Measurements from ENCODE around the gene FBN1.

The FBN1 gene

GRCh38 chr15:48514103-48514816, 131.2 kb downstream of the FBN1 start:
- no peak for DNase-seq (ENCODE audit: low read depth)

GRCh38 chr15:48510976-48511375, 134.5 kb downstream of the FBN1 start:
- no peak for DNase-seq (ENCODE audit: low read depth)

GRCh38 chr15:48507416-48508065, 138.0 kb downstream of the FBN1 start:
- DNase-seq (ENCODE audit: low read depth) = no peak

DNA sequence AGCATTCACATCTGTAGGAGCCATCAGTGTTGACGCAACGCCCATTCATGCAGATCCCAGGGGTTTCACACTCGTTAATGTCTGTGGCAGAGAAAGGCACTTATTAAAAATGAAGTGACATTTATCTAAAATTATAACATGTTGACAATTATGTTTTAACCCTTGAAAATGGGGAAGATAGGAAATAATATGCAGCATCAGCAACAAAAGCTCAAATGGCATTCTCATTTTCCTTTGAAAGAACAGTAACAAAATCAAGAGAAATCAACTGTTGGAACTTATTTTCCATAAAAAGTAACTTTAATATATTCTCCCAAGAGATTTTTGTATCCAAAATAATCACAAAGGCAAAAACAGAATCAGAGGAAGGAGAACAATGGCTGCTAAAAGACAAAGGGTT, 140.4 kb downstream of the FBN1 start:
- no peak for DNase-seq (ENCODE audit: low read depth)

- DNase-seq (ENCODE audit: low read depth) = no peak
Observed at GRCh38 chr15:48501208-48501607, 144.3 kb downstream of the FBN1 start.

DNA sequence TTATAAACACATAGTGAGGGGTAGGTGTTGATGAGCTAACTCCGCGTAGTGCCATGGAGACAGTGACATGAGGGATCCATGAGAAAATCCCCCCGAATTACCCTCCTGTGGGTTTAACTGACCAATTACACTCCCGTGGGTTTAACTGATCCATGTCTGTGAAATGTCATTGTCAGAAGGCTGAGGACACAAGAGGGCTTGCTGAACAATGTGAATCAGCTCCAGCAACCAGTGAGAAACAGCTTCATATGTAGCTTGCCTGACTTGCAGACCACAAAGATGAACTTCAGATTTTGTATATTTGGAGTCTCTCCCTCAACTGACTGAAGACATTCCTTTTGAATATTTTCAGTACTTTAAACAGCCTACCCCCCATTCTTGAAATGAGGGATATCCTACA, 144.9 kb downstream of the FBN1 start:
- no peak for DNase-seq (ENCODE audit: low read depth)

- DNase-seq (ENCODE audit: low read depth) = no peak
Observed at GRCh38 chr15:48499978-48500377, 145.5 kb downstream of the FBN1 start.

DNA sequence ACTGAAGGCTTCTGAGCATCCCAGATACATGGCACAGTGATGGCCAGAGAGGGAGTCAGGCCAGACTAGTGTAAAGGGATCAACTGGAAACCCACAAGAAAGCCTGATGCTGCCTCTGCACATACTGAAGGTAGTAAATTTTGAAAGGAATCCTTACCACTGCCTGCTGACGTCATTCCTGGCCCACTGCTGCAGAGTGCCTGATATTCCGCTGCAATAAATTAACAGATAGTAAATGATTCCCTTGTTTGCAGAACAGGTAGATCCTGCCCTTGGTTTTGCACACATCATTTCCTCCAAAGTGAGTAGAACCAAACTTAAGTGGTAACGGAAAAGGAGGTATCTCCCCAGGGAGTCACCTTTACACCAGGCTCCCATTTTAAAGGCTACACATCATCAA, 146.7 kb downstream of the FBN1 start:
- DNase-seq (ENCODE audit: low read depth) = no peak

DNA sequence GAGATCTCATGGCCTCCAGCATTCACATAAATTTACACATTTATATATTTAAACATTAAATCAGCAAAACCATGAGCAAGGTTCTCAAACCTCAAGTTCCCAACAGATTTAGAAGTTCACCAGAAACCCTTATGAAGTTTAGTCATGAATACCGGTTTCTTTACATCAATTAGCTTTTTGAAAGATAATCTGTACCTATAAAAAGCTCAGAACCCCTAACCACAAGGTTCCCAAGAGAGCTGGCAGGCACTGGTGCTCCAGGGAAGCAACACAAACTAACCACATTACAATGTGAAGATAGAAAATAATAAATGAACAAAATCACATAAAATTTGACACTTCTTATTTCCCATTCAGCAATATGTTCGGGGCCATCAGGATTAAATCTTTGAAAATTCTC, 150.9 kb downstream of the FBN1 start:
- no peak for DNase-seq (ENCODE audit: low read depth)

DNA sequence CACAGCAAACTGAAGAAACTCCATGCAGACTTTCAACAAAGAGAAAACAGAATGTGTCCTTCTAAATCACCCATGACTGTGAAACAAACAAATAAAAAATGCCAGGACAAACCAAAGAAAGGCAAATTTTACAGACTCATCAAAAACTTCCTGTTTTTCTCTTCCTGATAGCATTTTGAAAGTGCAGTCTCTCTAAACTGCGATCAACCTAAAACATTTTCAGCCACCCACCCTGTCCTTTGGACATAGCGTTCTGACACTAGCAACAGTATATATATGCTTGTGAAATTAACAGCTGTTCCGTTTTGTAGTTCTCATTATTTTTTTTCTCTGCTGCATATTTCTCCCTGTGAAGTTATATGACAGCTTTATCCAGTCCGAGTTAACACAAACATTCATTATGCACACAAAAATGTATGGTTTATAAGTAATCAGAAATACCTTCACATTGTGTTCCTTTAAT, 151.7 kb downstream of the FBN1 start:
- no peak for DNase-seq (ENCODE audit: low read depth)

DNA sequence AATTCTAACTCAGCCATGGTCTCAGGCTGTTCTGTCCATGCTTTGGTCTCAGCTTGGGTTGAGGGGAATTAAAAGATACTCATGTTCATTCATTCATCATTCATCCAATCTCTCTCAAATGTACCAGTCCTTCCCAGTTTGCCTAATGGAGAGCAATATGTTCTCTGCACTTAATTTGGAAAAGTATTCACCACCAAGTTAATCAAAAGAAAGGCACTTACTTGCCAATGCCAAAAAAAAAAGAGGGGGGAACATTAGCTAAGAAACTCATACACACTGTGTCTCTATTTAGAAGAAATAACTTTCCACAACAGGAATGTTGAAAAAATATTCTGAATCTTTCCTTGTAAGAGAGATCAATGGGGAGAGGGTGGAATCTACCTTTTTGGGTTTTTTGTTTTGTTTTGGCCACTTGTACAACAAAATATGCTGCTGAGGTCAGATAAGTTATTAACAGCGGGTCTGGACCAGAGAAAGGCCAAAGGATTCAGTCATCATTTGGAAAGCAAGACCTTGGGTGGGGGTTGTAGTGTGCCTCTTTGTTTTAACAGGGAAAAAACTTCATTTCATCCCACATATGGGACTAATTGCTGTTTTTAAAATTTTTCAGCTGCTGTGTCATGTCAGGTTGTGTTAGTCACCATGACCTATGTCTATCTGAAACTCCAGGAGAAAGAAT, 152.3 kb downstream of the FBN1 start:
- DNase-seq (ENCODE audit: low read depth) = no peak

GRCh38 chr15:48486228-48486627, 159.3 kb downstream of the FBN1 start:
- no peak for DNase-seq (ENCODE audit: low read depth)

- no peak for DNase-seq (ENCODE audit: low read depth)
Observed at GRCh38 chr15:48481802-48482201, 163.7 kb downstream of the FBN1 start.

DNA sequence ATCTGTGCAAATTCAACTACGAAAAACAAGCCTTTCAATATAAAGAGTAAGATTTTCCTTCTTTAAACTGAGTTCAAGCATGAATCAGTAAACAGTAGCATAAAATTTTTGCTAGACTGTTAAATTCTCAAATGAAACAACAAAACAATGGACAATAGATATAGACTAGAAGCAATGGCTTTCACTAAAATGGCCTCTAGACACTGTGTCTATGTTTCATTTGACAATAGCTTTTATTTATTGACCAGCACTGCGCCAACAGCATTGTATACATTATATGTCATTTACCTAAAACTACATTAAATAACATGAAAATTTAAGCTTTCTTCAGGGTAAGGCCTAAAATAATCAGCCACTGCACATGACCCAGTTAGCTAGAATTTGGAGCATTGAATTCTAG, 165.8 kb downstream of the FBN1 start:
- no peak for DNase-seq (ENCODE audit: low read depth)

- DNase-seq (ENCODE audit: low read depth) = no peak
Observed at GRCh38 chr15:48478581-48478980, 166.9 kb downstream of the FBN1 start.

- no peak for DNase-seq (ENCODE audit: low read depth)
Observed at GRCh38 chr15:48477795-48478360, 167.6 kb downstream of the FBN1 start.

GRCh38 chr15:48475600-48476395, 169.7 kb downstream of the FBN1 start:
- DNase-seq (ENCODE audit: low read depth) = no peak

DNA sequence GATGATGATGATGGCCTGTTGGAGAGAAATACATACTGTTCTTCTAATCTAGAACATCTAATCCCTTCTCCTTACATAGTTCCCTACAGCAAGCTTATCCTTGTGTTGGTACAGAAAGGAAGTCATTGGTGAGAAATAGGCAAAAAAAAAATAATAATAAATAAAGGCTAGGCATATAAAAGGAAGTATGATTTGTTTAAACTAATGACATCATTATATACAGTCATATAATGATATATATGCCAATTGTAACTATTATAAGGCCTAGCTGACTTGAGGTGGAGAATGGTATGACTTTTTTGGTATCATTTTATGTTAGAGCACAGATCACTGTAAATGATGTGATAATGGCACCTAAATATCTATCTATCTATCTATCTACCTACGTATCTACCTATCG, 171.8 kb downstream of the FBN1 start:
- DNase-seq (ENCODE audit: low read depth) = no peak

DNA sequence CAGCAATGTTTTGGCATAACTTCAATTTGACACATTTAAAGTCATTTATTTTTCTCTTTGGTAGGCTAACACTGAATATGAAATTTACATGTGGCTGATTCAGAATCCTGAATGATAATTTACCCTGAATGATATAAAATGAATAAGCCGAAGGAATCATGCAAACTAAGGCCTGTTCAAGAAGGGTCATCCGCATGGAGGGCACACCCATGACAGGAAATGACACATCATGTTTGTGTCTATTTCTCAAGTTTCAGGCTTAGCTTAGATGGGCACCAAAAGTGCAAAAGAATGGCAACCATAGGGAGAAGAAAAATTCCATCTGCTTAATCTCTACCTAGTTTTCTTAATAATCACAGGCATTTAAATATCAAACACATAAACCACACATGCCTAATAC, 172.8 kb downstream of the FBN1 start:
- DNase-seq (ENCODE audit: low read depth) = no peak

DNA sequence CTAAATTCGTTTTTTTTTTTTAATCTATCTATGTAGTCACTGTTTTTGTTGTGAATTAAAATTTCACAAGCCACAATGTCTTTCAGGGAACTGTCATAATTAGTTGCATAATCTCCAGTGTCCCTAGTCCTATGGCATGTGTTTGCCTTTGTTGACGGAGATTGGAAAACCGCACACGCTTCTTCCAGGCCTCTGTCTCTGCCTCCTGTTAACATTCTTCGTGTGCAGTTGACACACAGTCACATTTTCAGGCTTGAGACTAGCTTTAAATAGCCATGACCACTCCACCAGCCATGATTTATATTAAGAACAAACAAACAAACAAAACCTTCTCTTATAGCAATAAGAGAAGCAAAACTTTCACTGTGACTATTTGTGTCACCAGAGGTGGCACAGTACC, 174.4 kb downstream of the FBN1 start:
- DNase-seq (ENCODE audit: low read depth) = no peak

DNA sequence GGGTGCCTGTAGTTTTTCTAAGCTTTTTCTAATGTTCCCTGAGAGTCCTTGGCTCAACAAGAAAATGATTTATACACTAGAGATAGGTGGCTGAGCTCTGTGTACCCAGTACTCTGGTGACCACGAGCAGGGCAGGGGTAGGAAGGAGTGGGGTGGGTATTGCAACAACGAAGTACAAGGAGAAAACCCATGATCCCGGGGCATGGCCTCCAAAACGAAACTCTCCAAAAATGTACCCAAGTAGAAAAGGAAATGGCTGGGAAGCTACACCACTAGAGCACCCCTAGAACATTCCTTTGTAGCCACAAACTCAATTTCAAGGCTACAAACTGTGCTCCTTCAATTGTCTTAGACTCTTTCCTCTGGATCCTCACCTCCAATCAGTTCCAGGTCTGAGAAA, 175.4 kb downstream of the FBN1 start:
- no peak for DNase-seq (ENCODE audit: low read depth)

DNA sequence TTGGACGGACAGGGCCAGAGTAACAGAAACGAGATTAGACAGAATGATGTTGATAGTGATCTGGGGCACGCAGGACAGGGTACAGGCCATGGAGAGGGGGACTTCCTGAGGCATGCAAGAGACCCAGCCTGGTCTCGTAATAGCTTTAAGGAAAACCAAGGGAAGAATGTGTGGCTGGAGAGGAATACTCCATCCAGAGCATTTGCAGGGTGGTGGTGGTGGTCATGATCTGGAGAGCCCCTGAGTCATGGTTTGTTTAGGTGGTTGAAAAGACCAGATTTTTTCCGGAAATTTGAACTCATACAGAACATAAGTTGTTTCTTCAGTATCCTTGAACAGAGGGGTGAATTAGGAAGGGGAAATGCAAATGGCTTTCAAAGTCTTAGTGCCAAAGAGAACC, 175.8 kb downstream of the FBN1 start:
- DNase-seq (ENCODE audit: low read depth) = no peak
